ENCODE data around the gene IL21R.

IL21R gene

DNA sequence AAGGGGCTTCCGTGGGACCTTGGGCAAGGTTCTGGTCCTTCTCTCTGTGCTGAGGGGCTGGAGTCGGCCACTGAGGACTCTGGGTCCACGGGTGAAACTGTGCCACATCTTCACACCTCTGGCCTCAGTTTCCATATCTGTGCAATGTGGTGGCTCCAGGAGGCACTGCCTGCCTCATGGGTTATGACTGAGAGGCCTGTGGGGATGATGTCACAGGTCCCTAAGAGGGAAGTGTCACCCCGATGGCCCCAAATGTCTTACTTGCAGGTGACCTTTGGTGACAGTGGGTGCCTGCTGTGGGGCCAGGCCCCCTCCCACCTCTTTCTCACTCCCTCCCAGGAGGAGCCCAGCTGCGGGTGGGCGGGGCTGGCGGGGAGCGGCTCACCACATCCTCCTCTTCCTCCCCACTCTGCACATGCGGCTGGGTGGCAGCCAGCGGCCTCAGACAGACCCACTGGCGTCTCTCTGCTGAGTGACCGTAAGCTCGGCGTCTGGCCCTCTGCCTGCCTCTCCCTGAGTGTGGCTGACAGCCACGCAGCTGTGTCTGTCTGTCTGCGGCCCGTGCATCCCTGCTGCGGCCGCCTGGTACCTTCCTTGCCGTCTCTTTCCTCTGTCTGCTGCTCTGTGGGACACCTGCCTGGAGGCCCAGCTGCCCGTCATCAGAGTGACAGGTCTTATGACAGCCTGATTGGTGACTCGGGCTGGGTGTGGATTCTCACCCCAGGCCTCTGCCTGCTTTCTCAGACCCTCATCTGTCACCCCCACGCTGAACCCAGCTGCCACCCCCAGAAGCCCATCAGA, at the start of gene IL21R:
TSS of gene IL21R (plus strand) at position 407 of the 801 bp plus-strand sequence. CDS start 27,898 bp downstream, outside the sequence.
- DNase-seq (ENCODE audit: low read depth) = no peak

DNA sequence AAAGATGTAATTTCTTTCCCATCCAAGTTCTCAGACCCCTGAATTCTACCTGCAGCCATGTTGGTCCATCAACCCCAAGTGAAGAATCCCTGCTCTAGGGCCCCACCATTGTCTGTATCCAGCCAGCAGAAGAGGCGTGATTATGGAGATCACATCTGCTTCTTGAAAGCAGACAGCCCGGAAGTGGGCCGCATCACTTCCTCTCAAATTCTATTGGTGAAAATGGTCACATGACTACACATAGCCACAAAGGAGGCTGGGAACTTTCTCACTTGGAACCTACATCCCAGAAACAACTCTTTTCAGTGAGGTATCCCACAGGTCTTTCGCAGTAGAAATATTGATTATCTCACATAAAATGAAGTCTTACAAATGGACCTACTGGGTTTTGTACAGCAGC, 48.1 kb upstream of the IL21R start:
- DNase-seq (ENCODE audit: low read depth) = no peak

DNA sequence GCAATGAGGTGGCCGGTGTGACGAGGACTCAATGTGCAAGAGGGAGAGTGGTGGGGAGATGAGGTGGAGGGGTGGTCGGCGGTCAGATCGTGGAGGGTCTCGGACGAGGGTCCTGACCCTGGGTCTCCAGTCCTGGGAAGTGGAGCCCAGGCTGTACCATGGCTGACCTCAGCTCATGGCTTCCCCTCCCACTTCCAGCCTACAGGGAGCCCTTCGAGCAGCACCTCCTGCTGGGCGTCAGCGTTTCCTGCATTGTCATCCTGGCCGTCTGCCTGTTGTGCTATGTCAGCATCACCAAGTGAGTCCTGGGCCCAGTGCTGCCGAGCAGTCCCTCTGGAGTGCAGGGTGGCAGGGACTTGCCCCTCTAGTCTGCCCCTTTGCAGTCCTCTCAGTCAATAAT, 46.4 kb upstream of the IL21R start:
- no peak for DNase-seq (ENCODE audit: low read depth)

DNA sequence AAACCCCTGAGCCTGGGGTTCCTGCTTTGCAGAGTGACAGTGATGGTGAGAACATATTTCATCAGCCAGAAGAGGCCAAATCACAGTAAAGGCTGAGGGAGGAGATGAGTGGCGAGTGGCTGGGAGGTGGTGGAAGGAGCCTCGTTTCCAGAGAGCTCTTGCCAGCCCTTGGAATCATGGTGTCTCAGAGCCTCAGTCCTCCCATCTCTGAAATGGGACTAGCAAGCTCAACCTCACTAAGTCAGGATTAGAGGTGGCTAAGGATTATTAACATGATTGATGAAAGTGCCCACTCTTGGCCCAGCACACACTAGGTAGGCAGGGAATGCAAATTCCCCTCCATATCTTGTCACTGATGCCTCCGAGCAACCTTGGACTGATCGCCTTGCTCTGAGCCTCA, 45.2 kb upstream of the IL21R start:
- DNase-seq (ENCODE audit: low read depth) = no peak

DNA sequence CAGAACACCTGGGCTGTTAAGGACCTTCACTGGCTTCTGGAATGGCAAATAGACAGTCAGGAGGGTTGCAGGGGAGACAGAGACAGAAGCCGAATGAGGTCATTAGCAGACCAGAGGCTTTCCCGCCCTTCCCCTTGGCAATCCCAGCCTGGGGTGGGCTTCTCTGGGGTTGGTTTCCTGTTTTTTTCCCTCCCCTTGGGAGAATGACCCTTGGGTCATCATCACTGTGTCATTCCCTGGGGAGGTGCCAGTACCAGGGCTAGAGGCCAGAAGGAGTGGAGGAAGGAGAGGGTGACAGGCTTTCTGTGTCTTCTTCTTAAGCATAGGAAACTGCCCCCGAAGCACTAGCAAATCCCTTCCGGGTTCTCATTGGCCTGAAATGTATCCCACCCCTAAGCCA, 42.9 kb upstream of the IL21R start:
- DNase-seq (ENCODE audit: low read depth) = no peak

DNA sequence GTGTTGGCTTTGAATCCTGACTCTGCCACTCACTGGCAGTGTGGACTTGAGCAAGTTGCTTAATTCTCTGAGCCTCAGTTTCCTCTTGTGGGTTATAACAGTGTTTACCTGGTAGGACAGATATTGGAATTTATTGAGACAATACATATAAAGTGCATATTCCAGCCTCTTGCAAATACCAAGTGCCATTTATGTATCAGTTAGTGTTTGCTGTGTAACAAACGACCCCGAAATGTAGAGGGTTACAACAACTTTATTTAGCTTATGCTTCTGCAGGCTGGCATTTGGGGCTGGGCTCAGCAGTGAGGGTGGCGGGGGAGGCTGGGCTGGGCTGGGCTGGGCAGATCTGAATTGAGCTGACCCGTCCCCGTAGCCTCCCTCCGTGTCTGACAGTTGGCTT, 42.4 kb upstream of the IL21R start:
- DNase-seq (ENCODE audit: low read depth) = no peak

DNA sequence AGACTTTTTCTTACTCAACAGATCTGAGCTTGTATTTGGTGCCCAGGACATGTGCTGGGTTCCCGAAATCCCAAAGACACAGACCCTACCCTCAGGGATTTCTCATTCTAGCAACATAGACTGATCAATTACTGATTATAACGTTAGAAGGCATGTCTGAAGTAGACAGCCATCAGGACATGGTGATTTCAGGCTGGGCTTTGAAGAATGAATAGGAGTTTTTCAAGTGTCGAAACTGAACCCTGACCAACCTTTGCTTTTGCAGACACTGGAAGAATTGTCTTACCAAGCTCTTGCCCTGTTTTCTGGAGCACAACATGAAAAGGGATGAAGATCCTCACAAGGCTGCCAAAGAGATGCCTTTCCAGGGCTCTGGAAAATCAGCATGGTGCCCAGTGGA, 40.0 kb upstream of the IL21R start:
- no peak for DNase-seq (ENCODE audit: low read depth)

DNA sequence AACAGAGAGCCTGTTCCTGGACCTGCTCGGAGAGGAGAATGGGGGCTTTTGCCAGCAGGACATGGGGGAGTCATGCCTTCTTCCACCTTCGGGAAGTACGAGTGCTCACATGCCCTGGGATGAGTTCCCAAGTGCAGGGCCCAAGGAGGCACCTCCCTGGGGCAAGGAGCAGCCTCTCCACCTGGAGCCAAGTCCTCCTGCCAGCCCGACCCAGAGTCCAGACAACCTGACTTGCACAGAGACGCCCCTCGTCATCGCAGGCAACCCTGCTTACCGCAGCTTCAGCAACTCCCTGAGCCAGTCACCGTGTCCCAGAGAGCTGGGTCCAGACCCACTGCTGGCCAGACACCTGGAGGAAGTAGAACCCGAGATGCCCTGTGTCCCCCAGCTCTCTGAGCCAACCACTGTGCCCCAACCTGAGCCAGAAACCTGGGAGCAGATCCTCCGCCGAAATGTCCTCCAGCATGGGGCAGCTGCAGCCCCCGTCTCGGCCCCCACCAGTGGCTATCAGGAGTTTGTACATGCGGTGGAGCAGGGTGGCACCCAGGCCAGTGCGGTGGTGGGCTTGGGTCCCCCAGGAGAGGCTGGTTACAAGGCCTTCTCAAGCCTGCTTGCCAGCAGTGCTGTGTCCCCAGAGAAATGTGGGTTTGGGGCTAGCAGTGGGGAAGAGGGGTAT, 39.3 kb upstream of the IL21R start:
- DNase-seq (ENCODE audit: low read depth) = no peak

DNA sequence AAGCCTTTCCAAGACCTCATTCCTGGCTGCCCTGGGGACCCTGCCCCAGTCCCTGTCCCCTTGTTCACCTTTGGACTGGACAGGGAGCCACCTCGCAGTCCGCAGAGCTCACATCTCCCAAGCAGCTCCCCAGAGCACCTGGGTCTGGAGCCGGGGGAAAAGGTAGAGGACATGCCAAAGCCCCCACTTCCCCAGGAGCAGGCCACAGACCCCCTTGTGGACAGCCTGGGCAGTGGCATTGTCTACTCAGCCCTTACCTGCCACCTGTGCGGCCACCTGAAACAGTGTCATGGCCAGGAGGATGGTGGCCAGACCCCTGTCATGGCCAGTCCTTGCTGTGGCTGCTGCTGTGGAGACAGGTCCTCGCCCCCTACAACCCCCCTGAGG, 38.7 kb upstream of the IL21R start:
- DNase-seq (ENCODE audit: low read depth) = no peak

DNA sequence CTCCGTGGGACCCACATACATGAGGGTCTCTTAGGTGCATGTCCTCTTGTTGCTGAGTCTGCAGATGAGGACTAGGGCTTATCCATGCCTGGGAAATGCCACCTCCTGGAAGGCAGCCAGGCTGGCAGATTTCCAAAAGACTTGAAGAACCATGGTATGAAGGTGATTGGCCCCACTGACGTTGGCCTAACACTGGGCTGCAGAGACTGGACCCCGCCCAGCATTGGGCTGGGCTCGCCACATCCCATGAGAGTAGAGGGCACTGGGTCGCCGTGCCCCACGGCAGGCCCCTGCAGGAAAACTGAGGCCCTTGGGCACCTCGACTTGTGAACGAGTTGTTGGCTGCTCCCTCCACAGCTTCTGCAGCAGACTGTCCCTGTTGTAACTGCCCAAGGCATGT, 38.2 kb upstream of the IL21R start:
- DNase-seq (ENCODE audit: low read depth) = no peak

DNA sequence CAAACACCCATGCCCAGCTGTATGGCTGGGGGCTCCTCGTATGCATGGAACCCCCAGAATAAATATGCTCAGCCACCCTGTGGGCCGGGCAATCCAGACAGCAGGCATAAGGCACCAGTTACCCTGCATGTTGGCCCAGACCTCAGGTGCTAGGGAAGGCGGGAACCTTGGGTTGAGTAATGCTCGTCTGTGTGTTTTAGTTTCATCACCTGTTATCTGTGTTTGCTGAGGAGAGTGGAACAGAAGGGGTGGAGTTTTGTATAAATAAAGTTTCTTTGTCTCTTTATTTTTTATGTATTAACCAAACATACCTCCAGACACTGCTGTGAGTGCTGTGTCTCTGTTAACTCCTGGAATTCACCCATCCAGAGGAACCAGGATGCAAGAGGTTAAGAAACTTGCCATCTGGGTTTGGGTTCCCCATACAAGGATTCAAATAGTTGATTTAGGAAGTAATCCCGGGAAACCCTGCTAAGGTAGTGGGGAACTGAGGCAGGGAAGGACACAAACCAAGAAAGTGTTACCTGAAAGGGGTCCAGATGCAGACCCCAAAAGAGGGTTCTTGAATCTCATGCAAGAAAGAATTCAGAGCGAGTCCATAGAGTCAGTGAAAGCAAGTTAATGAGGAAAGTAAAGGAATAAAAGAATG, 37.4 kb upstream of the IL21R start:
- no peak for DNase-seq (ENCODE audit: low read depth)

DNA sequence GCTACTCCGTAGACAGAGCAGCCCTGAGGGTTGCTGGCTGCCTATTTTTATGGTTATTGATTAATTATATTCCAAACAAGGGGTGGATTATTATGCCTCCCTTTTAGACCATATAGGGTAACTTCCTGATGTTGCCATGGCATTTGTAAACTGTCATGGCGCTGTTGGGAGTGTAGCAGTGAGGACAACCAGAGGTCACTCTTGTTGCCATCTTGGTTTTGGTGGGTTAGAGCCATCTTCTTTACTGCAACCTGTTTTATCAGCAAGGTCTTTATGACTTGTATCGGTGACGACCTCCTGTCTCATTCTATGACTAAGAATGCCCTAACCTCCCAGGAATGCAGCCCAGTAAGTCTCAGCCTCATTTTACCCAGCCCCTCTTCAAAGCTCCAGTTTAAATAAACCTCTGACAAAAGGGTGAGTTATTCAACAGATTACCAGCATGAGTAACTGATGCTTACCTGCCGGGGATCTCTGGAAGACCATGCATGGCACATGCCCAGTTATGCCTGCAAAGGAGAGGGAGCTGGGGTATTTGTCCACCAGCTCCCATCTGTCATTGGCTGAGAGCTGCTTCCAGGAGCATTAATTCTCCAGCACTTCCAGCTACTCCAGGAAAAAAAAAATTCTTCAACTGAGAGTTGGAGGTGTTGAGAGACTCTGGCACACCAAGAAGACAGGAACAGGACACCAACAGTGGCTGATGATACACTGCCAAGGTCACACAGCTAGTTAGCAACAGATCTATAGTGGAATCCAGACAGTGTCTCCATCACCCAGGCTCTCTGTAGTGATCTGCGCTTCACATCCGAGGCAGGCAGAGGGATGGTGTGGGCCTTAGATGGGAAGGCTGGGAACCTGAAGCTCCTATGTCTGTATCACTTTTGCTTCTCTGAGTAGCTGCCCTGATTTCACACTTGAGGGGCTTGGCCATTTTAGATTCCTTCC, 36.6 kb upstream of the IL21R start:
- DNase-seq (ENCODE audit: low read depth) = peak; percentile 49

DNA sequence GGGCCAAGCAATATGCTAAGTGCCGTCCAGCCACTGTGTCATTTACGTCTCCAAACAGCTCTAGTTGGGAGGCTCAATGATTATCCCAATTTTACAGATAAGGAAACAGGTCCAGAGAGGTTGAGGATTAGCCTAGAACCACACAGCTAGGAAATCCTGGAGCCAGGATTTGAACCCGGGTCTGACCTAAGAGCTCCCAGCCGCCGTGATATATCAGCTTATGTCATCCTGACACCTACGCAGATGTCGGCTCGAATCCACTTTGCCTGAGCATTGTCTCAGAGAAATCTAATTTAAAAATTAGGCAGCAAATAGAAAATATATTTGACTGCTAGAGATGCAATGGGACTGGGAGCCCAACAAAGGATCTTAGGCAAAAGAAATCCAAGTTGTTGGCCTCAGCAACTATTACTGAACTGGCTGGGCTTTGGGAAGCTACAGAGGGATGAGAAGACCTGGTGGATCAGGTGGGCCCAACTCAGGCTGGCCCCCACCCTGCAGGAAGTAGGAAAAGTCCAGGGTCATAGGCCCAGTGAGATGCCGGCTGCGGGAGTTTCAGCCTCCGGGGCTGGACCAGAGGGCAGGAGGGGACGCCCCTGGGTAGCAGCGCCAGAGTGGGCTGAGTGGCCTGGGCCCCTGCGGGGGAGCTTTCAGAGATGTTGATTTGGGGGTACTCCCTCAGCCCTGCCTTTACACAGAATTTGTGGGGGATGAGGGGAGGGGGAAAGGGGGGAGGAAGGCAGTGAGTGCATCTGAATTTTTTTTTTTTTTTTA, 35.1 kb upstream of the IL21R start:
- DNase-seq (ENCODE audit: low read depth) = no peak

DNA sequence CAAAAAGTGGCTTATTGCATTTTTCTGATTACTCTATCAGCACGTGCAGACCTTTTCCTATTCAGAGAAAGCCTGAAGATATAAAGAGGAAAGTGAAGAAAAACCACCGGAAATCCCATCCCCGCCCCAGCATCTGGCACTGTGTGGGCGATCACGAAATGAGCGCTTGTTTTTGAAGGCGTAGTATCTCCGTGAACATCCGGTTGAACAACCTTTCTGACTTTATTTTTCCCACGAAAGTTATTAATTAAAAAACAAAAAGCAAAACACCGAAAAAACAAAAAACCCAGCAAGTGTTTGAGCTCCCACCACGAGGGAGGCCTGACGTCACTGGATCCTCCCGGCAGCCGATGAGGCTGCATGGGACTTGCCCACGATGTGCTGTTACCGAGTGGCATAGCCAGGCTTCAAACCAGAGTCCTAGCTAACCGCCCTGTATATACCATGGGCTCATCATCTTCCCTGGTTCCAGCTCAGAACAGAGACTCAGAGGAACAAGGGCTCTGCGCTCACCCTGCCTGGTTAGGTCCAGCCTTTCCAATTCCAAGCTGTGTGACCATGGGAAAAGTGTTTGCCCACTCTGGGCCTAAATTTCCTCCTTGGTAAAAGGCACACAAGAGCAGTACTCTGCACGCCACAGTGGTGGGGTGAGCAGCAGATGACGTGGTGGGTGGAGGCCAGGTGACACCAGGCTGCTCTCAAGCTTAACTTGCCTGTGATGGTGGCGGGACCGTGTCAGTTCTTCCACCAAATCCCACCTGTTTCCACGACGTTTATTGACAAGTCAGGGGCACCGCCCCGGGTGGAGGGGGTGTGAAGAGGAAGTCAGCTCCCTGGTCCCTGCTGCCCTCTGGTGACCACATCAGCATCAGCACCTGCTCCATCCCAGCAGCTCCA, 34.3 kb upstream of the IL21R start:
- DNase-seq (ENCODE audit: low read depth) = no peak

DNA sequence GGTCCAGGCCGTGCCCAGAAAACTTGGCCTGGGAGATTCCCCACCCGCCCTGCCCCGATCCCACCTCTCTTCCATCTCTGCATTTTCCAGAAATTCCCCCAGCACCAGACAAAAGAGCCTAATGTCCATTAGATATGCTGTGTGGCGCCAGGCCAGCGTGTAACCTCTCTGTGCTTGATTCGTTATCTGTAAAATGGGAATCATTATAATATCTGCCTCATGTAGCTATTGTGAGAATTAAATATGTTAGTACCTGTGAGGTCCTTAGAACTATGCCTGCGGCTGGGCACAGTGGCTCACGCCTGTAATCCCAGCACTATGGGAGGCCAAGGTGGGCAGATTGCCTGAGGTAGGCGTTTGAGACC, 33.6 kb upstream of the IL21R start:
- DNase-seq (ENCODE audit: low read depth) = no peak

DNA sequence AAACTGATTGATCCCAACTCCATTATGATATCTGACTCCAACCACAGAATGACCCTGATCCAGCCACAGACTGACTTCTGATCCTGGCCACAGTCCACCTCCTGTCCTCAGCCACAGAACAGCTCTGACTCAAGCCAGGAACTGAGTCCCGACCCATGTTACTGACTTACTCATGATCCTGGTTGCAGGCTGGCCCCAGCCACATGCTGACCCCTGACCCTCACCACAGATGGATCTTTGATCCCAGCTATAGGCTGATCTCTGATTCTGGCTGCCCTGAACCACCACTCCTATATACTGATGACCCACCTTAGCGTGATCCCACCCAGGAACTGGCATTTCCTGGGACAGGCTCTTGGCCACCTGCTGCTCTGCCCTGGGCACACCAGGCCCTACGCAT, 32.2 kb upstream of the IL21R start:
- DNase-seq (ENCODE audit: low read depth) = no peak

DNA sequence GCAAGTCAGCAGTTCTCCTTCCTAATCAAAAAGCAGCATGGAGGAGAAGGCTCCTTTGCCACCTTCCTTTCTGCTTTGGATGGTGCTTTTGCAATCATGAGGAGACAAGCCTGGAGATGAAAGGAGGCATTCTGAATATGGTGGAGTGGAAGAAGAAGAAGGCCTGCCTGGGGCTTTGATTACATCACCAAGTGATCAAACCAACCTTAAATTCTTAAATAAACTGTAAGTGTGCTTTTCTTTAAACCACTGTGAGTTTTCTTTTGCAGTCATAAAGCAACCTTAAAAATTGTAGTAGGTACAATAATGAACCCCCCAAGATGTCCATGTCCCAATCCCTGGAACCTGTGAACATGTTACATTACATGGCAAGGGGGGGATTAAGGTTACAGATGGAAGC, 31.7 kb upstream of the IL21R start:
- DNase-seq (ENCODE audit: low read depth) = no peak

DNA sequence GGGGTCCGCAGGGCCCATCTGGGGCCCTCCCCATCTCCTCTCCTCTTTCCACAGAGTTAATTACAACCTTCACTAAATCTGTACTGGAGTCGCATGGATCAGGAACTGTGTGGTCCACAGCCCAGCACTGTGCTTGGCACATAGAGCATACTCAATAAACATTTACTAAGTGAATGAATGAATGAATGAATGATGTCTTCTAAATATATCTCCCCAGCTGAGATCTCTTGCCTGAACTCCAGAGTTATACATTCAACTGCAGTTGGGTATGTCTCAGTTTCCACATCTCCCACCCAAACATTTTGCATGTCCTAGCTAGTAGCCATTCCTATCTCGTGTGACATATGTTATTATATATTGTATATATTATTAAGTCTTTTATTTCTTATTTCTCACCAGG, 28.7 kb upstream of the IL21R start:
- no peak for DNase-seq (ENCODE audit: low read depth)

DNA sequence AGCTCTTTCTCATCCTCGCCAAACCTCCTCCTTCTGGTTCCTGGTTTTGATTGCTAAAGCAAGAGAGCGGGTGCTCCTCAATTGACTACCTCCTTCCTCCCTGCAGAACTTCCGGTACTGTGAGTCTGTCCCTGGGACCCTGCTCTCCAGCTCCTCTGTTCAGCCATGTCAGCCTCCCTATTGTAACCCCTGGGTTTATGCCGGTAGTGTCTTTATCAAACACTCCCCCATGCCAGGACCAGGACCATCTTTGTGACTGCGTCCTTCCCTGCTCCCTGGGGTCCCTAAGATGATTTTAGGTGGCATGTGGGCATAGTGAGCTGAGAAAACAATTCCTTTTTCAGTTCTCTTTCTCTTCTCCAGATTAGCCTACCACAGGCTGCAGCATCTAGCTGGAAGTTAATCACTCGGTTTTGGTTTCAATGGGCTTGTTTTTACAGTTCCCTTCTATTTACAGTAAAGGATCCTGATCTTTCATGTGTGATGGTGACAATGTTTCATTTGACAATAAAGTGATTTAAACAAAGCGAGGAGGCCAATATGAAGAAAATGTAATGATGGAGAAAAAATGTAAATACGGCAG, 27.7 kb upstream of the IL21R start:
- DNase-seq (ENCODE audit: low read depth) = no peak

DNA sequence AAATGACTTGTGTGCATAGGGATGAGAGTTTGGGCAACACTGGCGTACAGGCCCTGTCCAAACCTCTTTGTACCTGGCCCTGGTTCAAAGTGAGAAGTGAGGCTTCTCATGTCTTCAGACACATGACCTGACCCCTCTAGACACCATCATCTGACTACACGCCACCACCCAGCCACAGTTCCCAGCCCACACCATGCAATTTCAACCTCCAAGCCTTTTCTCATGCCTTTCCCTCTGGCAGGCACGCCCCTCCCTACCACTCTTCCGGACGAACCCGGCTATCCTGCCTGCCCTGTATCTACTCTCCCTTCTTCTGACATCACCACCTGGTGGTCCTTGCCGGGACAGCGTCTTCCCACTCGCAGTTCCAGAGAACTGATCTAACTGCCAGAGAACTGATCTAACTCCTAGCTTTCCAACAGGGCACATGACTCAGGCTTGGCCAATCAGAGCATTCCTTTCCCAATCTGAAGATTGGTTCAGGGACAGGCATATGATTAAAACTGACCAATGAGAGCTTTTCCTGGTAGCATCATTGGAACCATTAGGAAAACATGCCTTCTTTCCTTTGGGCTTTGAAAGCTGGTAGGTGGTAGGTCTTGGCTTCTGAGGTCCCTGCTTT, 27.1 kb upstream of the IL21R start:
- no peak for DNase-seq (ENCODE audit: low read depth)
